Fibroblast of skin of right biceps (primary cell): ENCODE data around the gene ADAMTS12.

Experiments
- DNase-seq: peaks from one replicate; pipeline ENCODE4 v3.0.0-alpha.2; 2013

ADAMTS12 gene

GRCh38 chr5:33840927-33841547 lies 50.8 kb downstream of the ADAMTS12 start:
- no peak for DNase-seq

DNA sequence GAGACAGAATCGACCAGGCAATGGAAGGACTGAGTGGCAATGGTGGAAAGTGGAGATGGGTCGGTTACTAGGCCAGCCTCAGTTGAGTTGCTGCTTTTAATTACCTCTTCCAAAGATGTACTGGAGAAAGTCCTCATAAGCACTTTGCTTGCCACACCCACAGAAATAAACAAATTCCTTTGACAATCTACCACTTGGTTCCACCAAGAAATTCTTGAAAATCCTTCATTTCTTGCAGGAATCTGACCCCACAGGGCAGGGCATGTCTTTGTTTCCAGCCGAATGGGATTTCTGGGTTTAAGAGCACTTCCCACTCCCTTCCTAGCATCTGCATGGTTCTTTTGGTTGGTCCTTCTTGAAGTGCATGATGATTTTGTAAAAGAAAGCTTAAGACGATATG lies 54.5 kb downstream of the ADAMTS12 start:
- DNase-seq, result no peak

DNA sequence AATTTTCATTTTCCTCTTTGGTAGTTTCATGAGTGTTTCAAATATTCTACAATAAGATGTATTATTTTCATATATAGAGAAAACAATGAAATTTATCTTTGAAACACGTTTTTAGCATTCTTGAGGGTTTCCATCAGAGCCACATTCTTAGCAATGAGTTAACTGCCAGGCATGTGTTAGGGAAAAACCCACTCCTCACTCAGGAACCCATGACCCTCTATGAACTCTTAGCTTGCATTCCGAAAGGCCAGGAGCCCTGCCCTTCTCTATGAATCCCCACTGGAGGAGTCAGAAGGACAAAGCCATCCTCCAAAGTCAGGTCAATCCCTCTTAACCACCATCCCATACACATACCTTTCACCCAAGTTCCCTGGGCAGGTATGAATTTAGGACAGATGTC lies 57.5 kb downstream of the ADAMTS12 start:
- DNase-seq, result peak; percentile 80

DNA sequence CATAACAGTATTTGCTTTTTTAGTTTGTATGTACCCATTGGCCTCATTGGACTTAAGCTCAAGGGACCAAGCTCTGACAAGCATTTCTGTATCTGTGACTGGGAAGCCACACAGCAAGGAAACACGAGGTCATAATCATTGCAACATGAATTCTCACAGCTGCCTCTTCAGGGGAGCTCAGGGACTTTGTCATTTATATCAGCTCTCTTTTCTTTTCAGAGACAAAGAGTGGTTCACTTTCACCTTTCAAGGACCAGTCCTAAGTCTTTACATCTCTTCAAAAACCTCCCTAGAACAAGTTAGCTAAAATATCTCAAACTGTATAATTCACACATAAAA lies 58.6 kb downstream of the ADAMTS12 start:
- DNase-seq, result no peak

DNA sequence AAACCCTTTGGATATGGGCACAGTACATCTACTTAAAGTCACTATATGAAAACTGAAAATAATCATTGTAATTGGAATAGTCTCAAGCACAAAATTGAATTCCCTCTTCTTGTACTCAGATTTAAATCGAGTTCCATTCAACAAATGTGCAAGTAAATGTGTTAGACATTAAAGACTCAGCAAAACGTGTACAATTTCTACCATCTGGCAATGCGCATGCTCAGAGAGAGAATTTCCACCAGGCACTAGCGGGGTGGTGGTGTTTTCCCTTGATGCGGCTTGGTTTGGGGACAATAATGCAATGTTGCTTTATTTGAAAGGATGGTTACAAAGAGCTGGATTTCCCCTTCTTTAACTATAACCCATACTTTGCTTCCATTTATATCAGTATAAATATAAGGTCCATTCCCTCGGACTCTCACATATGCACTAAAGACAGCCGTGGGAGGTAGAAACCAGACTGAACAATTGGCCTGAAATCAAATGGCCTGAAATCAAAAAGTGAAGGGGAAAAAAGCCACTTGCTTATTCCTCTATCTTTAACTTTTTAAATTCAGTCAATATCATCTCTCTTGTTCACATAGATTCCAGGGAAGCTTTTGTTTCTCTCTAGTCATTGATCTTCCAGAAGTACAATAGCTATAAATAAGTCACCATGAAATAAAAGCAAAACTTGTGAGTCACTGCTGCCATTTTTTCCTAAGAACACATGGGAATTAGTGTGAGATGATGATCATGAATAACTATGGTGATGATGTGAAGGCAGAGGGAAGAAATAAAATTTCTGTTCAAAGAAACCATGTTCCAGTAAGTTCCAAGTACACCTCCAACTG lies 59.2 kb downstream of the ADAMTS12 start:
- peak; percentile 74 for DNase-seq

DNA sequence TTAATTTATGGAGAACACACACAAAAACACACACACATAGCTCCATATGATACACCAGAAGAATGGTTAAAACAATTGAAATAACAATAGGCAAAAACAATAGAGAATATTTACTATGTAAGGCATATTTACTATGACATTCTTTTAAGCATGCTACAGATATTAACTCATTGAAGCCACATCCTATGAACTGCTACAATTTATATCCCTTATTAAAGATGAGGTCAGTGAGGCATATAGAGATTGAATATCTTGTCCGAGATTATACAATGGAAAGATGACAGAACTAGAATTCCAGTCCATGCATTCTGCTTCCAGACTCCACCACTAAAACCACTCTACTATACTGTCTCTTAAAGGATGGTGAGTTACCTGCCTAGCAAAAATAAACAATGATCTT lies 60.7 kb downstream of the ADAMTS12 start:
- no peak for DNase-seq

- DNase-seq, result no peak
These were observed 62.4 kb downstream of the ADAMTS12 start for GRCh38 chr5:33829430-33829829.

GRCh38 chr5:33828626-33829308 lies 63.0 kb downstream of the ADAMTS12 start:
- DNase-seq, result peak; percentile 47

- no peak for DNase-seq
These were observed 63.9 kb downstream of the ADAMTS12 start for GRCh38 chr5:33827885-33828284.

- no peak for DNase-seq
These were observed 64.6 kb downstream of the ADAMTS12 start for GRCh38 chr5:33827018-33827707.

DNA sequence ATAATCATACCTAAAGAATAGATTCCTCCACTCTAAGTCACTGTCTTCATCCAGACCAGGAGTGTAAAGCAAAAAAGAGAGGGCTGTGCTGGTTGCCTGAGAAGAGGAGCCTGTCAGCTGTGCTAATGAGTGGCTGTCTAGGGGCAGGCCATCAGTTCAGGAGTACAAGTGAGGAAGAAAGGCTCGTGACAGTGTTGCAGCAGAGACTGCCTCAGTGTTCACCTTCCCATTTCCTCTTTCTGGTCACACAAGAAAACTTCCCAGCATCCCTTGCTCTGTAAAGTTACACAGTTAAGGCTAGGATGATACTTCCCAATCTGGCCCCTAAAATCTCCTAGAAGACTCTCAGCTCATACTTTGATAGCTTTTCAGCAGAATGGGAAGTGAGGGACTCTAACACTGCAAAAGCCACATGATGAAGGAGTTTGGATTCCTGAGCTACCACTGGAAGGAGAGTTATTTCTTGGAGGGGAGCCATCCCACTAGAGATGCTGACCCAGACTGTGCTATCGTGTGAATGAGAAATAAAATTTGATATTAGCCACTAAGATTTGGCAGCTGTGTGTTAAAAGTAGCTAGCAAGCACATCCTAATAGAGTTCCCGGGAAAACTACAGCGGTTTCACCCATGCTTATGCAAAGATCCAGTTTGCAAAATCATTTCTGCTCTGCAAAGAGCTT lies 67.1 kb downstream of the ADAMTS12 start:
- peak; percentile 96 for DNase-seq

DNA sequence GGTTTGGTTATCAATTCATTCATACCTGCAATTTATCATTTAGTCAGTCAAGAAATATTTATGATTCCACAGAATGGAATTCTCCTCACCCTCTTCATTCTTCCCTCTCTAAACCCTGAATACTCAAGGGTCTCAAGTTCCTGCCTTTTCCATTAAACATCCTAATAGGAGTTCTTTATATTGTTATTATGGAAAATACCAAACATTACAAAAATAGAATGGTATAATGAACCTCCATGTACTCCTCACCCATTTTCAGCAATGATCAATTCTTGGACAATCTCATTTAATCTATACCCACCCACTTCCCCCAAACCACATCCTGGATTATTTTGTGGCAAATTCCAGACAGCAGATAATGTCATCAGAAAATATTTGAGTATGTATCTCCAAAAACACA lies 74.5 kb downstream of the ADAMTS12 start:
- peak; percentile 85 for DNase-seq

GRCh38 chr5:33816791-33817190 lies 75.0 kb downstream of the ADAMTS12 start:
- DNase-seq, result peak; percentile 48

DNA sequence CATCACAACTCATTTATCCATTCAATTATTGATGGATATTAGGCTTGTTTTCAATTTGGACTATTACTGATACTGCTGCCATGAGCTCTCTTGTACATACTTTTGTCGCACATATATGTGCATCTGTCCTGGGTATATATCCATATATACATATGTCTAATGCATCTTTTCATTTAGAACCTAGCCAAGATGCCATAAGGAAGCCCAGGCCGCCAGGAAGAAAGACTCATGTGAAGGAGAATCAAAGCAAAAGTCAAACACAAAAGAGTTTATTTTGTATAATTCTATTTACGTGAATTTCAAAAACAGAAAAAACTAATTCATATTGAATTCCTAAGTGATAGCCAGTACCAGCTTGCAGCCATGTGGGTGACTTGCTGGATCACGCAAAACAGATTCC lies 79.0 kb downstream of the ADAMTS12 start:
- no peak for DNase-seq

DNA sequence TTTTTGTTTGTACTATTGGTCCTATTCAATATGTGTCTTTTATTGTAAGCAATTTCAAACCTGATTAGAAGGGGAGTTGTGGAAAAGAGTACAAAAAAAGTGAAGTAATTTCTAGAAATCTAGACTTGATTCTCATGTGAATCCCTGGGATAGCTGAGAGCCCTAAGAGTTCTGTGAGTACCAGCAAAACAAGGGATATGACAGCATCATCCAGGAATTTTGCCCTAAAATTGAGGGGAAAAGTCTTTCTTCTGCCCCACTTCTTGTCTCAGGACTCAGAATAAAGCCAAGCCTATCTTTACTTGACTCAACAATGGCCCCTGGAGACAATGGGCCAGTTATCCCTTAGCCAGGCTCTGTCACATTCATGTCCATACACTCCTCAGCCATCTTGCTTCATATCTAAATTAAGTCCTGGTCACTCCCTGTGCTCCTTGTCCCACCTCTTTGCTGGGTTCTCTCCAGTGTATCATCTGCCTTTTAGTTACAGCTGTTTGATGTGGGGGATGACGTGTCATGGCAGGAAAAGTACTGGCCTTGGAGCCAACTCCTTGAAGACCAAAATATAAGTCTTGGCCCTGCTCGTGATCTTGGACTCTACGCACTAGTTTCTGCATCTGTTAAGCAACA lies 81.2 kb downstream of the ADAMTS12 start:
- DNase-seq, result peak; percentile 72

DNA sequence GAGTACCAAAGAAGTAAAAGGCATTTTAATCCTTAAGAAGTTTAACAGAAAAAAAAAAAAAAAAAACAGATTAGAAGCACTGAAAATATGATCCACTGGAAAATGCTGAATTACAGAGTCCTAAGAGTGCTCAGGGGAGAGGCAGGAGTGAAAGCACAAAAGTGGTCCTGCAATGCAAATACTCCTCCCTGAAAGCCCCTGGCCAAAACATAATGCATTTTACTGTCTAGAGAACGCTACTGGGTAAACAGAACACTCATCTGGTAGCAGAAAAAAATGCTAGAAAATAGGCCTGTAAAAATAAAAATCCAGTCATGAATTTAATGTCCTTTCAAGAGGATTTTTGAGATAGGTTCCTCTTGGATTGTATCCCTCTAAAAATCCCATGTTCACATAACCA lies 81.9 kb downstream of the ADAMTS12 start:
- no peak for DNase-seq

DNA sequence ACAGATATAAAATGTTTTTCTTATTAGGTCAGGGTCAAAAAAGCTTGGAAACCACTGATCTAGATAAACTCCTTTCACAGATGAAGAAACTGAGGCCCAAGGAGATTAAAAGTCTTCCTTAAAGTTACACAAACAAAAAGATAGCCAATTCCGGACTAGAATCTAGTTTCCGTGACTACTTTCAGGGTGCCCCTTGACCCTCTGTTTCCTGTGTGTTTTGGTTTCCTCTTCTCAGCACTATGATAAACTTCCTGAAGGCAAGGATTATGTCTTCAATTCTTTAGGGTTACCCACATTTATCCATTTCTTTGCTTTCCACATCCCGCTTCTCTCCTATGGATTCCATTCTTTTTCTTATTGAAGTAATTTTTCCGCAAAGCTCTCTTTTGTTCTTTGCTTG lies 83.1 kb downstream of the ADAMTS12 start:
- no peak for DNase-seq

DNA sequence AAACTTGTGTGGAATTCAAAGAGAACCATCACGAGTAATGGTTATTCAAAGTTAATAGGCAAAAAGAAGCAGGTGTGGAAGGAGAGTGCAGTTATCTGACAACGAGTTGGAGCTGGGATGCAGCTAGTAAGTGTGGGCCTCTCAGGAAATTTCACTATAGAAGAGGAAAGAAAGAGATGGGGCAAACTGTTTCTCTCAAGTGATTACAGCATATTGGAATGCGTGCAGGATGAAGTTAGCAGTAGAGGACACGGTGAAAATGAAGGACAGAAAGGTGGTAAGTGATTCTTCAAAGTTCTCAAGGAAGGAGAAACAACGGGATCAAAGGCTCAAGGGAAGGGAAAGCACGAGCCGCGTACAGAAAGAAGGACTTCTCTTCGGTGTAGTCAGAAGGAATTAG lies 84.0 kb downstream of the ADAMTS12 start:
- DNase-seq, result peak; percentile 38

GRCh38 chr5:33806738-33807442 lies 84.9 kb downstream of the ADAMTS12 start:
- peak; percentile 82 for DNase-seq

GRCh38 chr5:33801292-33801691 lies 90.5 kb downstream of the ADAMTS12 start:
- DNase-seq, result no peak

DNA sequence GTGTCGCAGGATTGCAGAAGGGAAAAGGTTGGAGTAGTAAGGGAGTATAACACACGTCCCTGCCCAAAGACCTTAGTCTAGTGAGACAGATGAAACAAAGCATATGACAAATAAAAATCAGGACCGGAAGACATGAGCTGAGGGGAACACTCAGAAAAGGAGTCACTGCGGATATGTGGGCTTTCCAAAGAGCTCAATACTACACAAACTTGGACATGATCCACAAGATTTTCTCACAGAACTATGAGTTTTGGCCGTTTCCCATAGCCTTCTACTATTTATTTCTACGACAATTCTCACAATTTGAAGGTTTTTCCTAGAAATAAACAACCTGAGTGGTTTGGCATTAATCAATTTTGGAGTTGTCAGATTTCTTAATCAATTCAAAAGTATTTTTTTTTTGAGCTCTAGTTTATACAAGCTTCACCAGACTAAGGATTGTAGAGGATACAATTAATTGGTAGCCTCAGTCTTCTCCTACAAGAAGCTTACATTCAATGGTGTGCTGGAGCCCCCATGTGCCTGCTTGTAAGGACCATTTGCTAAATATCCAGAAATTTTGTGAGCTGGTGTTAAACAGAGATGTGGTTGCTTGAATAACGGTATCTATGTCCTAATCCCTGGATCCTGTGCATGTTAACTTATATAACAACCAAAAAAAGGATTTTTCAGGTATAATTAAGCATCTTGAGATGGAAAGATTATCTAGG lies 91.4 kb downstream of the ADAMTS12 start:
- DNase-seq, result no peak
